SU-DHL-6 (cell line): Measurements from ENCODE around the gene RPH3AL.

Experiments
- H2AFZ ChIP-seq: fragments of 200-600 bp; sonication (generic); 2 replicates; pipeline ENCODE4 v1.6.1; 2014; ENCODE audit warnings: low read depth, mild to moderate bottlenecking, moderate library complexity, mixed read lengths, antibody characterized with exemption, low read length; ENCODE audit not compliant: severe bottlenecking
- H3F3A ChIP-seq: fragments of 200-600 bp; shearing (Covaris generic); 2 replicates; pipeline ENCODE4 v1.6.0; 2016; ENCODE audit warnings: antibody characterized with exemption, mild to moderate bottlenecking; ENCODE audit not compliant: insufficient read depth
- H3K27ac ChIP-seq: fragments of 200-600 bp; sonication (generic); 2 replicates; pipeline ENCODE4 v1.5.1; 2016; ENCODE audit warnings: low read depth, mild to moderate bottlenecking, low read length, moderate library complexity, mixed read lengths
- H3K27me3 ChIP-seq: fragments of 200-600 bp; sonication (generic), shearing (Covaris generic); 2 replicates; pipeline ENCODE4 v1.6.0; 2014; ENCODE audit warnings: mild to moderate bottlenecking, low read length
- H3K36me3 ChIP-seq: fragments of 200-600 bp; sonication (generic); 2 replicates; pipeline ENCODE4 v1.6.1; 2014; ENCODE audit warnings: mild to moderate bottlenecking, low read length, mixed read lengths
- H3K4me2 ChIP-seq: fragments of 300-600, 200-600 bp; shearing (Covaris generic), sonication (generic); 2 replicates; pipeline ENCODE4 v1.6.0; 2014; ENCODE audit warnings: low read length, low read depth, mild to moderate bottlenecking; ENCODE audit not compliant: poor library complexity, severe bottlenecking
- H3K4me3 ChIP-seq: fragments of 200-600 bp; sonication (generic); 2 replicates; pipeline ENCODE4 v1.5.1; 2014; ENCODE audit warnings: antibody characterized with exemption, low read length, mild to moderate bottlenecking, mixed read lengths; ENCODE audit not compliant: insufficient read depth, poor library complexity, severe bottlenecking
- H3K79me2 ChIP-seq: fragments of 200-600 bp; sonication (generic); 2 replicates; pipeline ENCODE4 v1.6.1; 2014; ENCODE audit warnings: mild to moderate bottlenecking, low read length, moderate library complexity; ENCODE audit not compliant: insufficient read depth
- H3K9ac ChIP-seq: fragments of 200-600 bp; sonication (generic); 2 replicates; pipeline ENCODE4 v1.7.0; 2014; ENCODE audit warnings: mild to moderate bottlenecking, low read length
- H3K9me2 ChIP-seq: fragments of 200-600 bp; sonication (generic); replicated peaks from 2 replicates; pipeline ENCODE4 v1.6.1; 2014; ENCODE audit warnings: low read length; ENCODE audit not compliant: insufficient read depth
- H3K9me3 ChIP-seq: fragments of 200-600 bp; sonication (generic); 2 replicates; pipeline ENCODE4 v1.6.1; 2014; ENCODE audit warnings: low read length, mixed read lengths; ENCODE audit not compliant: insufficient read depth
- H4K20me1 ChIP-seq: fragments of 200-600 bp; sonication (generic); 2 replicates; pipeline ENCODE4 v1.6.1; 2014; ENCODE audit warnings: low read depth, mild to moderate bottlenecking, antibody characterized with exemption, low read length, moderate library complexity, mixed read lengths
- EZH2phosphoT487 ChIP-seq: fragments of 200-600 bp; sonication (generic), shearing (Covaris generic); conservative IDR thresholded peaks from 2 replicates; pipeline ENCODE4 v1.6.1; 2018; ENCODE audit warnings: mild to moderate bottlenecking, antibody characterized with exemption, low read length, moderate library complexity, mixed read lengths
- TF ChIP-seq, protein P1 (sequence below): fragments of 200-600 bp; sonication (generic); IDR thresholded peaks from one replicate; pipeline ENCODE4 v1.5.1; 2017; ENCODE audit warnings: antibody characterized with exemption, mild to moderate bottlenecking, low read length, moderate library complexity; ENCODE audit not compliant: insufficient read depth, poor library complexity, severe bottlenecking

The RPH3AL gene

DNA sequence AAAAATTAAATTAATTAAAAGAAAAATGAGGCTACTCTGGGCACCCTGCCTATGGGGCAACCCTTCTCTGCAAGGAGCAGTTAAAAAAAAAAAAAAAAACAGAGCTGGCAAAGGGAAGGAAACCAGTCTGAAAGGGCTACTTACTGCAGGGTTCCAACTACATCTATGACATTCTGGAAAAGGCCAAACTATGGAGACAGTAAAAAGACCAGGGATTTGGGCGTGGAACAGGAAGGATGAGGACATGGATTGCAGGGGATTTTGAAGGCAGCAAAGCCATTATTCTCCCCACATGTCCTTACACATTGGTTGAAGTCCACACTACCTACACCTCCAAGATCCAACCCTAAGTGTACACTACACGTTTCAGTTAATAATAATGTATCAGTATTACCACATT is 4.6 kb downstream of the RPH3AL start:
- Histone ChIP-seq H3K9me2 (no peaks in the 10 kb centered on the region), H3K36me3 (no peaks in the 10 kb centered on the region), H2AFZ (no peak overlapping the region), H3K79me2 (no peaks in the 10 kb centered on the region), H3K9me3 (no peaks in the 10 kb centered on the region), H3K27ac (no peak overlapping the region), H3K27me3 (no peaks in the 10 kb centered on the region), H3K4me3 (no peak overlapping the region), H3F3A (no peaks in the 10 kb centered on the region), H4K20me1 (no peaks in the 10 kb centered on the region), H3K9ac (no peak overlapping the region), H3K4me2 (no peak overlapping the region)
- no peak for TF ChIP-seq EZH2phosphoT487
- TF ChIP-seq, protein P1, sequence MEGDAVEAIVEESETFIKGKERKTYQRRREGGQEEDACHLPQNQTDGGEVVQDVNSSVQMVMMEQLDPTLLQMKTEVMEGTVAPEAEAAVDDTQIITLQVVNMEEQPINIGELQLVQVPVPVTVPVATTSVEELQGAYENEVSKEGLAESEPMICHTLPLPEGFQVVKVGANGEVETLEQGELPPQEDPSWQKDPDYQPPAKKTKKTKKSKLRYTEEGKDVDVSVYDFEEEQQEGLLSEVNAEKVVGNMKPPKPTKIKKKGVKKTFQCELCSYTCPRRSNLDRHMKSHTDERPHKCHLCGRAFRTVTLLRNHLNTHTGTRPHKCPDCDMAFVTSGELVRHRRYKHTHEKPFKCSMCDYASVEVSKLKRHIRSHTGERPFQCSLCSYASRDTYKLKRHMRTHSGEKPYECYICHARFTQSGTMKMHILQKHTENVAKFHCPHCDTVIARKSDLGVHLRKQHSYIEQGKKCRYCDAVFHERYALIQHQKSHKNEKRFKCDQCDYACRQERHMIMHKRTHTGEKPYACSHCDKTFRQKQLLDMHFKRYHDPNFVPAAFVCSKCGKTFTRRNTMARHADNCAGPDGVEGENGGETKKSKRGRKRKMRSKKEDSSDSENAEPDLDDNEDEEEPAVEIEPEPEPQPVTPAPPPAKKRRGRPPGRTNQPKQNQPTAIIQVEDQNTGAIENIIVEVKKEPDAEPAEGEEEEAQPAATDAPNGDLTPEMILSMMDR: no peak

DNA sequence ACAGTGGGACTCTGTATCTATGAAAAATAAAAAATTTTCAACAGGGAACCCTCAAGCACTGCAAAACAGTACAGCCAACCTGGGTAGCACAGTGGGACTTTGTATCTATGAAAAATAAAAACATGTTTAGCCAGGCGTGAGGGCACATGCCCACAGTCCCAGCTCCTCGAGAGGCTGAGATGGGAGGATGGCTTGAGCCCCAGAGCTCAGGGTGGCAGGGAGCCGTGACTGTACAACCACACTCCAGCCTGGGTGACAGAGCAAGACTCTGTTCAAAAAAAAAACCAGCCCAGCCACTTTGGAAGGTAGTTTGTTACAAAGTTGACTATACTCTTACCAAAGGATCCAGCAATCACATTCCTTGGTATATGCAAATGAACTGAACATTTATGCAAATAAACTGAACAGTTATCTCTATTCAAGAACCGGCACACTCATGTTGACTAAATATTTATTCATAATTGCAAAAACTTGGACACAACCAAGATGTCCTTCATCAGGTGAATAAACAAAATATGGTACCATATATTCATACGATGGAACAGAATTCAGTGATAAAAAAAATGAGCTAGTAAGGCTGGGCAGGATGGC is 5.2 kb downstream of the RPH3AL start:
- no peaks in the 10 kb centered on the region for H4K20me1 ChIP-seq
- no peaks in the 10 kb centered on the region for H3F3A ChIP-seq
- no peaks in the 10 kb centered on the region for H3K36me3 ChIP-seq
- H2AFZ ChIP-seq: no peak overlapping the region
- no peaks in the 10 kb centered on the region for H3K9me3 ChIP-seq
- no peak overlapping the region for H3K27ac ChIP-seq
- no peak overlapping the region for H3K9ac ChIP-seq
- no peaks in the 10 kb centered on the region for H3K9me2 ChIP-seq
- H3K4me3 ChIP-seq: no peak overlapping the region
- H3K27me3 ChIP-seq: no peaks in the 10 kb centered on the region
- no peaks in the 10 kb centered on the region for H3K79me2 ChIP-seq
- H3K4me2 ChIP-seq: no peak overlapping the region
- no peak for TF ChIP-seq EZH2phosphoT487
- TF ChIP-seq, protein P1: no peak

- no peaks in the 10 kb centered on the region for H3F3A ChIP-seq
Measured at GRCh38 chr17:345992-346785, 6.4 kb downstream of the RPH3AL start.

More at GRCh38 chr17:345992-346785, 6.4 kb downstream of the RPH3AL start:
- no peak overlapping the region for H3K4me3 ChIP-seq
- no peaks in the 10 kb centered on the region for H3K79me2 ChIP-seq
- TF ChIP-seq, protein P1: no peak
- no peak for TF ChIP-seq EZH2phosphoT487
- H3K27ac ChIP-seq: no peak overlapping the region
- no peaks in the 10 kb centered on the region for H3K9me2 ChIP-seq
- no peaks in the 10 kb centered on the region for H3K36me3 ChIP-seq
- no peaks in the 10 kb centered on the region for H4K20me1 ChIP-seq
- H3K27me3 ChIP-seq: no peaks in the 10 kb centered on the region
- H3K9me3 ChIP-seq: no peaks in the 10 kb centered on the region
- no peak overlapping the region for H3K9ac ChIP-seq
- H3K4me2 ChIP-seq: no peak overlapping the region
- H2AFZ ChIP-seq: no peak overlapping the region
